HCT116 (cell line): Measurements from ENCODE around the gene ECEL1. TPM values are rescaled to one million over a fixed set of nuclear protein-coding genes. Genes with fewer than 3 reads are reported as not detected.

ENCODE experiments used
- ATAC-seq: fragments of 200-7000 bp; cut with Tn5 transposase; 2 replicates; pipeline ENCODE4 v1.9.1; 2020; ENCODE audit warnings: mild to moderate bottlenecking, moderate library complexity
- BruUV-seq: library from RNA; stranded (reverse); fragments of 400-500 nt; replicated peaks from 2 replicates; lab custom pipeline; 2021; lab: Mats Ljungman, UMichigan
- CTCF ChIA-PET: fragments of 300-600 bp; sonication (Branson Sonifier 250); formaldehyde crosslinking; loops from one replicate; lab custom pipeline; 2021; ENCODE audit warnings: antibody characterized with exemption; lab: Charles Lee
- POLR2A ChIA-PET: fragments of 300-600, 350-600 bp; sonication (Branson Sonifier 250); formaldehyde crosslinking; loops from one replicate; lab custom pipeline; 2021; ENCODE audit warnings: antibody characterized with exemption; lab: Charles Lee
- RAD21 ChIA-PET, 2 experiments: fragments of 300-600 bp; sonication (Branson Sonifier 250); formaldehyde crosslinking; loops; one replicate each; lab custom pipeline; 2023; ENCODE audit warnings: low total read pairs in 2 of 2; ENCODE audit not compliant: uncharacterized antibody in 2 of 2, unreplicated experiment in 2 of 2, low non-redundant PET in 1 of 2; lab: Charles Lee
- DNase-seq: peaks from one replicate; pipeline ENCODE4 v3.0.0-alpha.2; 2010; ENCODE audit warnings: low read depth, low spot score
- H2AFZ ChIP-seq: fragments of 200-600 bp; shearing (Covaris generic), sonication (generic); 2 replicates; pipeline ENCODE4 v1.6.1; 2017; ENCODE audit warnings: low read depth, mixed run types, mixed read lengths, antibody characterized with exemption, low read length; ENCODE audit not compliant: poor library complexity, severe bottlenecking
- H3K27ac ChIP-seq: 2 replicates; pipeline ENCODE4 v1.5.1; 2012; ENCODE audit warnings: low read depth, low read length
- H3K27me3 ChIP-seq: fragments of 200-600 bp; sonication (generic); 2 replicates; pipeline ENCODE4 v1.6.1; 2016; ENCODE audit warnings: mixed run types, low read length, mixed read lengths; ENCODE audit not compliant: insufficient read depth
- H3K36me3 ChIP-seq, 2 experiments: fragments of 200-500 bp in 1 of 2; fragments of 200-600 bp in 1 of 2; sonication (Bioruptor generic) in 1 of 2; sonication (generic) in 1 of 2; 2 replicates each; pipeline versions ENCODE4 v1.5.1 to v1.6.1; 2014 to 2016; ENCODE audit warnings: low read length in 2 of 2, inconsistent platforms in 1 of 2, mixed read lengths in 1 of 2, mixed run types in 1 of 2; ENCODE audit not compliant: insufficient read depth in 2 of 2, control insufficient read depth in 1 of 2
- H3K4me1 ChIP-seq, 2 experiments: fragments of 200-600 bp in 1 of 2; sonication (generic) in 1 of 2; 2 replicates each; pipeline versions ENCODE4 v1.5.1 to v1.6.1; 2012 to 2017; ENCODE audit warnings: low read length in 2 of 2, inconsistent platforms in 1 of 2, mild to moderate bottlenecking in 1 of 2, mixed read lengths in 1 of 2, mixed run types in 1 of 2, moderate library complexity in 1 of 2; ENCODE audit not compliant: insufficient read depth in 2 of 2, control insufficient read depth in 1 of 2
- H3K4me2 ChIP-seq: fragments of 200-600 bp; sonication (generic); 2 replicates; pipeline ENCODE4 v1.6.1; 2017; ENCODE audit warnings: mixed run types, low read length, mixed read lengths
- H3K4me3 ChIP-seq, 2 experiments: fragments of 200-600 bp in 1 of 2; sonication (generic) in 1 of 2; replicated peaks in 1 of 2; 2 replicates each; pipeline ENCODE4 v1.5.1; 2011 to 2016; ENCODE audit warnings: low read length in 2 of 2, control low read depth in 1 of 2, low read depth in 1 of 2, mild to moderate bottlenecking in 1 of 2, mixed read lengths in 1 of 2, mixed run types in 1 of 2
- H3K79me2 ChIP-seq: fragments of 200-600 bp; sonication (generic); 2 replicates; pipeline ENCODE4 v1.6.1; 2017; ENCODE audit warnings: mild to moderate bottlenecking, mixed run types, low read length, moderate library complexity, mixed read lengths; ENCODE audit not compliant: insufficient read depth
- H3K9ac ChIP-seq: fragments of 200-600 bp; sonication (generic); 2 replicates; pipeline ENCODE4 v1.6.1; 2016; ENCODE audit warnings: low read length, mixed read lengths
- H3K9me2 ChIP-seq: fragments of 200-600 bp; sonication (generic), shearing (Covaris generic); 2 replicates; pipeline ENCODE4 v1.6.1; 2017; ENCODE audit warnings: mixed run types, mild to moderate bottlenecking, moderate library complexity; ENCODE audit not compliant: insufficient read depth
- H3K9me3 ChIP-seq, 2 experiments: fragments of 200-500 bp in 1 of 2; fragments of 200-600 bp in 1 of 2; sonication (Bioruptor generic) in 1 of 2; sonication (generic) in 1 of 2; 2 replicates each; pipeline ENCODE4 v1.6.1; 2014 to 2017; ENCODE audit warnings: low read length in 2 of 2, mixed read lengths in 2 of 2, inconsistent platforms in 1 of 2, low read depth in 1 of 2, mild to moderate bottlenecking in 1 of 2, mixed run types in 1 of 2, moderate library complexity in 1 of 2; ENCODE audit not compliant: control insufficient read depth in 1 of 2, insufficient read depth in 1 of 2
- H4K20me1 ChIP-seq: fragments of 200-600 bp; sonication (generic), shearing (Covaris generic); 2 replicates; pipeline ENCODE4 v1.6.1; 2017; ENCODE audit warnings: mixed run types, mild to moderate bottlenecking, moderate library complexity; ENCODE audit not compliant: insufficient read depth
- ATF3 ChIP-seq: IDR thresholded peaks from 2 replicates; pipeline ENCODE4 v1.6.1; 2012
- EZH2 ChIP-seq: fragments of 200-600 bp; sonication (generic); IDR thresholded peaks from 2 replicates; pipeline ENCODE4 v1.6.1; 2017; ENCODE audit warnings: antibody characterized with exemption, mixed run types
- FOSL1 ChIP-seq: IDR thresholded peaks from 2 replicates; pipeline ENCODE4 v1.6.1; 2012; ENCODE audit warnings: low read depth
- JUND ChIP-seq: IDR thresholded peaks from 2 replicates; pipeline ENCODE4 v1.6.1; 2012
- RAD21 ChIP-seq: IDR thresholded peaks from 2 replicates; pipeline ENCODE4 v1.6.1; 2012; ENCODE audit warnings: low read depth, mild to moderate bottlenecking
- SP1 ChIP-seq: IDR thresholded peaks from 2 replicates; pipeline ENCODE4 v1.6.1; 2012; ENCODE audit warnings: low read depth
- YY1 ChIP-seq: IDR thresholded peaks from 2 replicates; pipeline ENCODE4 v1.6.1; 2011; ENCODE audit warnings: low read length, low read depth, moderate library complexity, mild to moderate bottlenecking; ENCODE audit not compliant: insufficient replicate concordance; ENCODE audit errors: extremely low read depth
- ZBTB33 ChIP-seq: IDR thresholded peaks from 2 replicates; pipeline ENCODE4 v1.6.1; 2011; ENCODE audit warnings: mild to moderate bottlenecking, low read length, moderate library complexity; ENCODE audit not compliant: insufficient replicate concordance; ENCODE audit errors: extremely low read depth
- ZFX ChIP-seq: fragments of 450-650 bp; IDR thresholded peaks from 2 replicates; pipeline ENCODE4 v1.6.1; 2017
- ZNF274 ChIP-seq: fragments of 200-500 bp; sonication (Bioruptor generic); IDR thresholded peaks from 2 replicates; pipeline ENCODE4 v1.6.1; 2014; ENCODE audit warnings: mild to moderate bottlenecking, low read depth, low read length, inconsistent platforms
- intact Hi-C: fragments of 100-400 bp; cut with micrococcal nuclease; formaldehyde crosslinking; loops from 2 replicates; pipeline ENCODE4 v1.10.0; 2022
- total RNA-seq: library from RNA; stranded (reverse); gene quantifications from one replicate; pipeline ENCODE4 v1.2.1, GENCODE V29; 2021; ENCODE audit not compliant: unreplicated experiment
- TF ChIP-seq, protein P1 (sequence below): IDR thresholded peaks from 2 replicates; pipeline ENCODE4 v1.6.1; 2012; ENCODE audit warnings: low read depth
- TF ChIP-seq, protein P2 (sequence below): IDR thresholded peaks from 2 replicates; pipeline ENCODE4 v1.6.1; 2012

Gene ECEL1
- total RNA-seq, 1 experiment from 2014 or later = not detected

DNA sequence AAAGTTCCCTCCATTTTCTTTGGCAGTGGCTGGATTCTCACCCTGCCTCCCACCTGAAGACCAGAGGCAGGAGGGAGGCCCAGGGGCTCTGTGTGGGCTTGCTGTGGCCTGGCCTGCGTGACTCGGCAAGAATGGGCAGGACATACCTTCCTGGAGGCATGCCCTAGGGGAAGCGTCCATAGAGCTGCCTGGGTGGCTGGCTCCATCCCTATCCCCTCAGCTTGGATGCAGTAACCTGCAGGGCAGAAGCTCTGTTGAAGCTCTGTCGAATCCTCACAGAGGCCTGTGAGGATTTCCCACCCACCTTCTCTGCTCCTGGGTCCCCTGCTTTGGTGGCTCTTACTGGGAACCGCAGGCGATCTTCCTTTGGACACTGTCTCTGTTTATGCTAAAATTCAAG lies 31.2 kb upstream of the ECEL1 start:
- H3K4me2 ChIP-seq = no peak overlapping the region
- H3K9ac ChIP-seq = no peak overlapping the region
- no peaks in the 10 kb centered on the region for H3K79me2 ChIP-seq
- ChIA-PET RAD21 (no interaction called here), CTCF (no interaction called here)
- BruUV-seq = no TSS peak
- DNase-seq = no peak
- H2AFZ ChIP-seq = no peak overlapping the region
- H3K36me3 ChIP-seq = no peaks in the 10 kb centered on the region
- H3K27ac ChIP-seq = no peak overlapping the region
- no peaks in the 10 kb centered on the region for H3K9me3 ChIP-seq
- H3K4me1 ChIP-seq = no peaks in the 10 kb centered on the region; a peak in 1 of 4 replicates
- H3K27me3 ChIP-seq = no peaks in the 10 kb centered on the region
- TF ChIP-seq, protein P1, sequence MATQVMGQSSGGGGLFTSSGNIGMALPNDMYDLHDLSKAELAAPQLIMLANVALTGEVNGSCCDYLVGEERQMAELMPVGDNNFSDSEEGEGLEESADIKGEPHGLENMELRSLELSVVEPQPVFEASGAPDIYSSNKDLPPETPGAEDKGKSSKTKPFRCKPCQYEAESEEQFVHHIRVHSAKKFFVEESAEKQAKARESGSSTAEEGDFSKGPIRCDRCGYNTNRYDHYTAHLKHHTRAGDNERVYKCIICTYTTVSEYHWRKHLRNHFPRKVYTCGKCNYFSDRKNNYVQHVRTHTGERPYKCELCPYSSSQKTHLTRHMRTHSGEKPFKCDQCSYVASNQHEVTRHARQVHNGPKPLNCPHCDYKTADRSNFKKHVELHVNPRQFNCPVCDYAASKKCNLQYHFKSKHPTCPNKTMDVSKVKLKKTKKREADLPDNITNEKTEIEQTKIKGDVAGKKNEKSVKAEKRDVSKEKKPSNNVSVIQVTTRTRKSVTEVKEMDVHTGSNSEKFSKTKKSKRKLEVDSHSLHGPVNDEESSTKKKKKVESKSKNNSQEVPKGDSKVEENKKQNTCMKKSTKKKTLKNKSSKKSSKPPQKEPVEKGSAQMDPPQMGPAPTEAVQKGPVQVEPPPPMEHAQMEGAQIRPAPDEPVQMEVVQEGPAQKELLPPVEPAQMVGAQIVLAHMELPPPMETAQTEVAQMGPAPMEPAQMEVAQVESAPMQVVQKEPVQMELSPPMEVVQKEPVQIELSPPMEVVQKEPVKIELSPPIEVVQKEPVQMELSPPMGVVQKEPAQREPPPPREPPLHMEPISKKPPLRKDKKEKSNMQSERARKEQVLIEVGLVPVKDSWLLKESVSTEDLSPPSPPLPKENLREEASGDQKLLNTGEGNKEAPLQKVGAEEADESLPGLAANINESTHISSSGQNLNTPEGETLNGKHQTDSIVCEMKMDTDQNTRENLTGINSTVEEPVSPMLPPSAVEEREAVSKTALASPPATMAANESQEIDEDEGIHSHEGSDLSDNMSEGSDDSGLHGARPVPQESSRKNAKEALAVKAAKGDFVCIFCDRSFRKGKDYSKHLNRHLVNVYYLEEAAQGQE = no peak
- TF ChIP-seq RAD21 = no peak
- TF ChIP-seq, protein P2, sequence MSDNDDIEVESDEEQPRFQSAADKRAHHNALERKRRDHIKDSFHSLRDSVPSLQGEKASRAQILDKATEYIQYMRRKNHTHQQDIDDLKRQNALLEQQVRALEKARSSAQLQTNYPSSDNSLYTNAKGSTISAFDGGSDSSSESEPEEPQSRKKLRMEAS = no peak
- TF ChIP-seq ATF3 = no peak
- no peak for TF ChIP-seq FOSL1
- no peak for TF ChIP-seq JUND
- no peak for TF ChIP-seq ZBTB33
- TF ChIP-seq YY1 = no peak
- no peak for TF ChIP-seq ZNF274
- TF ChIP-seq ZFX = no peak
- no peak for TF ChIP-seq SP1
- no peak for TF ChIP-seq EZH2
- TF ChIP-seq, all 23 proteins: peak for 0
- Histone ChIP-seq H3K4me3 (no peak overlapping the region), H4K20me1 (no peaks in the 10 kb centered on the region), H3K9me2 (no peaks in the 10 kb centered on the region)
- intact Hi-C loops = no loop called here
- ATAC-seq = no peak
- POLR2A ChIA-PET = no interaction called here
